Endodermal cell (in vitro differentiated cells): ENCODE data around the gene ZNF536. TPM values are rescaled to one million over a fixed set of nuclear protein-coding genes. Genes with fewer than 3 reads are reported as not detected.

ENCODE experiments used
- DNase-seq: peaks from one replicate; pipeline ENCODE4 v3.0.0-alpha.2; 2017
- H3K27ac ChIP-seq: 2 replicates; pipeline ENCODE4 v1.5.1; 2013; ENCODE audit warnings: mild to moderate bottlenecking, low read depth, low read length, moderate library complexity
- H3K27me3 ChIP-seq: 2 replicates; pipeline ENCODE4 v1.6.1; 2013; ENCODE audit warnings: mild to moderate bottlenecking, low read length, moderate library complexity; ENCODE audit not compliant: insufficient read depth, control insufficient read depth, poor library complexity, severe bottlenecking
- H3K36me3 ChIP-seq: 2 replicates; pipeline ENCODE4 v1.7.0; 2013; ENCODE audit warnings: mild to moderate bottlenecking, low read length, moderate library complexity; ENCODE audit not compliant: control insufficient read depth, insufficient read depth
- H3K4me1 ChIP-seq: one replicate; pipeline ENCODE4 v1.7.0; 2013; ENCODE audit warnings: low read length; ENCODE audit not compliant: control insufficient read depth, insufficient read depth
- H3K4me3 ChIP-seq: 2 replicates; pipeline ENCODE4 v1.5.1; 2013; ENCODE audit warnings: mild to moderate bottlenecking, low read length, moderate library complexity
- H3K9ac ChIP-seq: 2 replicates; pipeline ENCODE4 v1.6.1; 2013; ENCODE audit warnings: mild to moderate bottlenecking, low read length, moderate library complexity; ENCODE audit not compliant: poor library complexity, severe bottlenecking; ENCODE audit errors: extremely low read depth
- H3K9me3 ChIP-seq: 2 replicates; pipeline ENCODE4 v1.6.1; 2013; ENCODE audit warnings: mild to moderate bottlenecking, low read length, moderate library complexity; ENCODE audit not compliant: control insufficient read depth
- H3K27ac Mint-ChIP-seq: 2 replicates; pipeline ENCODE4 v1.8.0; 2020; ENCODE audit warnings: mixed read lengths
- H3K27me3 Mint-ChIP-seq: 2 replicates; pipeline ENCODE4 v1.8.0; 2021; ENCODE audit warnings: mild to moderate bottlenecking, mixed read lengths; ENCODE audit not compliant: insufficient read depth
- H3K36me3 Mint-ChIP-seq: 2 replicates; pipeline ENCODE4 v1.8.0; 2020; ENCODE audit warnings: low read depth, mixed read lengths
- H3K4me1 Mint-ChIP-seq: 2 replicates; pipeline ENCODE4 v1.8.0; 2020; ENCODE audit warnings: mixed read lengths
- H3K4me3 Mint-ChIP-seq: 2 replicates; pipeline ENCODE4 v1.8.0; 2020; ENCODE audit warnings: mild to moderate bottlenecking, moderate library complexity, mixed read lengths
- H3K9me3 Mint-ChIP-seq: 2 replicates; pipeline ENCODE4 v1.8.0; 2020; ENCODE audit warnings: mild to moderate bottlenecking, mixed read lengths
- WGBS, 2 experiments: methylation state at CpG; one replicate each; pipeline versions ENCODE4 v1.1.5 to v1.1.7; 2013; ENCODE audit warnings: missing lambda C conversion rate in 2 of 2, mixed read lengths in 1 of 2; ENCODE audit not compliant: insufficient coverage in 1 of 2, insufficient read length in 1 of 2; 5-methylcytosine and 5-hydroxymethylcytosine counted together
- total RNA-seq, 2 donors: library from RNA; stranded (reverse); fragmentation: NEBNext Ultra II Directional in 1 of 2; extraction: Animal tissue kit (Norgen Biotek cat#: 25700) in 1 of 2; gene quantifications; 2 replicates in 1 of 2; 3 replicates in 1 of 2; pipeline ENCODE4 v1.2.1, GENCODE V29; 2021
- TF ChIP-seq, protein P1 (sequence below): fragments of 200-600 bp; sonication (generic); conservative IDR thresholded peaks from 2 replicates; pipeline ENCODE4 v1.5.0; 2021; ENCODE audit warnings: antibody characterized with exemption, mild to moderate bottlenecking

Gene ZNF536
- total RNA-seq, 2 donors from 2014 or later: not detected

DNA sequence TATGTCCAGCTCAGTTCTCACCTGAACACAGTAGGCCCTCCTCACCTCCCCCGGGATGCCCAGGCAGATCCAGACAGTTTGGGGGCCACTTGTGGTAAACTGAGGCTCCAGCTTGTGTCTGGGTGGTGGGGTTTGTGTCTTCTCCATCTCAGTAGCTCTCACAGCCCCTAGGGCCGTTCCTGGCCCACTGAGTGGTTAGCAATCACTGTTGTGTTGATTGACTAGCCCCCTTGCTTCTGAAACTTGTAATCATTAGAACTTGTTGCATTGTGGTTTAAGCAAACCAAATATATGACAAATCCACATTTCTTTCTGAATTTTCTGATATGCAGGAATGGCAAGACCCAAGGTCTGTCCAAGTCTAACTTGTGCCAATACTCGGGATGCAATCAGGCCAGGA, 13.9 kb upstream of the ZNF536 start:
- H3K27ac Mint-ChIP-seq: no peak overlapping the region
- Histone ChIP-seq H3K36me3 (no peaks in the 10 kb centered on the region), H3K4me3 (no peak overlapping the region), H3K27ac (no peak overlapping the region), H3K4me1 (no peaks in the 10 kb centered on the region), H3K27me3 (peaks cover 61% of the 10 kb centered on the region), H3K9ac (no peak overlapping the region), H3K9me3 (no peaks in the 10 kb centered on the region)
- H3K4me3 Mint-ChIP-seq: no peak overlapping the region
- no peak for DNase-seq
- H3K36me3 Mint-ChIP-seq: no peaks in the 10 kb centered on the region
- TF ChIP-seq, protein P1, sequence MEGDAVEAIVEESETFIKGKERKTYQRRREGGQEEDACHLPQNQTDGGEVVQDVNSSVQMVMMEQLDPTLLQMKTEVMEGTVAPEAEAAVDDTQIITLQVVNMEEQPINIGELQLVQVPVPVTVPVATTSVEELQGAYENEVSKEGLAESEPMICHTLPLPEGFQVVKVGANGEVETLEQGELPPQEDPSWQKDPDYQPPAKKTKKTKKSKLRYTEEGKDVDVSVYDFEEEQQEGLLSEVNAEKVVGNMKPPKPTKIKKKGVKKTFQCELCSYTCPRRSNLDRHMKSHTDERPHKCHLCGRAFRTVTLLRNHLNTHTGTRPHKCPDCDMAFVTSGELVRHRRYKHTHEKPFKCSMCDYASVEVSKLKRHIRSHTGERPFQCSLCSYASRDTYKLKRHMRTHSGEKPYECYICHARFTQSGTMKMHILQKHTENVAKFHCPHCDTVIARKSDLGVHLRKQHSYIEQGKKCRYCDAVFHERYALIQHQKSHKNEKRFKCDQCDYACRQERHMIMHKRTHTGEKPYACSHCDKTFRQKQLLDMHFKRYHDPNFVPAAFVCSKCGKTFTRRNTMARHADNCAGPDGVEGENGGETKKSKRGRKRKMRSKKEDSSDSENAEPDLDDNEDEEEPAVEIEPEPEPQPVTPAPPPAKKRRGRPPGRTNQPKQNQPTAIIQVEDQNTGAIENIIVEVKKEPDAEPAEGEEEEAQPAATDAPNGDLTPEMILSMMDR: no peak
- WGBS, 2 experiments: 90 to 91% methylated on average over 1 to 3 of the region's 3 CpGs
- no peaks in the 10 kb centered on the region for H3K9me3 Mint-ChIP-seq
- peaks cover 5% of the 10 kb centered on the region for H3K4me1 Mint-ChIP-seq
- peaks cover 38% of the 10 kb centered on the region for H3K27me3 Mint-ChIP-seq

DNA sequence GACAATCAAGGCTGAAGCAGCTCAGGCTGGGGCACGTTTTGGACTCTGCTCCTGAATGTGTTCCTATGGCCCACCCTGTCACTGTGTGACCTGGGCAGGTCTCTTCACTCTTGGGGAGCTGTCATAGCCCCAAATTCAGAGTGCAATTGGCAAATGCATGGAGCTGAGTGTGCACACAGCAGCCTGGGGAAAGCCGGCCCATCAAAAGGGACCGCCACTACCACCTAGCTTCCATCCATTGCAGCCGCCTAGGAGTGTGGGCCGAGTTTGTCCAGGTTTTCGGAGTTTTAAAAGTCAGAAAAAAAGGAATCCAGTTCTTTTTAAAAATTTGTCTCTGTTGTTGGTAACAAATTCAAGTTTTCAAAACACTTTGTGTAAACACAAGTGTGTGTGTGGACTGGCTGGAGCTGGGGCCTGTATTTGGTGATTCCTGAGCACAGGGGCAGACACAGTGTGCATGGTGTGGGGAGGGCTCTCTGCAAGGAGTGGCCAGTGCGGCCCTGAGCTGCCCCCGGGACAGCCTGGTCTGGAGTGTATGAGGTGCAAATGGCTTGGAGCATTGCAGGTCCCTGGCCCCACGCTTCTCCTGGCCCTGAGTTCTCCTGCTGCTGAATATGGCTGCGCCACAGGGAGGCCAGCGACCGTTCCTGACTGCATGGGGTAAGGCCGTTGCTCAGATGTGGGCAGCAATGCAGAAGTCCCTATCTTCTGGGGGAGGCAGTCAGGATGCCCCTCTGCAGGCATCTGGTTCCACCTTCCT, 13.2 kb upstream of the ZNF536 start:
- H3K27ac ChIP-seq: no peak overlapping the region
- Mint-ChIP-seq H3K9me3 (no peaks in the 10 kb centered on the region), H3K4me1 (peaks cover 5% of the 10 kb centered on the region), H3K27me3 (peaks cover 44% of the 10 kb centered on the region), H3K27ac (no peak overlapping the region), H3K36me3 (no peaks in the 10 kb centered on the region), H3K4me3 (no peak overlapping the region)
- WGBS, 2 experiments: 92 to 97% methylated on average over 10 to 13 of the region's 13 CpGs
- no peaks in the 10 kb centered on the region for H3K9me3 ChIP-seq
- TF ChIP-seq, protein P1: peak; percentile 23
- H3K4me3 ChIP-seq: no peak overlapping the region
- DNase-seq: peak; percentile 40
- H3K27me3 ChIP-seq: peaks cover 68% of the 10 kb centered on the region
- H3K4me1 ChIP-seq: no peaks in the 10 kb centered on the region
- no peaks in the 10 kb centered on the region for H3K36me3 ChIP-seq
- no peak overlapping the region for H3K9ac ChIP-seq

DNA sequence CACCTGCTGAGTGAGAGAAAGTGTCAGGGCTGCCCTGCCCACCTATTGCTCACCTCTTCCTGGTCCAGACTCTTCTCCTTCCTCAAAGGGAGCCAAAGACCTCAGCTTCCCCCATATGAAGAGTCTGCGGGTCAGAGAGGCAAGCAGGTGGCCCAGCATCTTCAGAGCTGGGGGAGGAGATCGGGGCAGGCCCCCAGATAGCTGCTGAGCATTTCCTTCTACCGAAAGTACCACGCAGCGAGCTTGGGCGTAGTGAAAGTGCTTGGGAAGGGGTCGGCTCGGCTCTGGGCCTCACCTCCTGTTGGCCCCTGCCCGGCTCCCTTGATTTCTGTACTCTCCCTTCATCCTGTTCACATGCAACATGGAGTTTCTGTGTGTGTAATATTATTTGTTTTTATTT, 12.2 kb upstream of the ZNF536 start:
- H3K27ac Mint-ChIP-seq: no peak overlapping the region

More for the DNA sequence above, 12.2 kb upstream of the ZNF536 start:
- Histone ChIP-seq H3K9me3 (no peaks in the 10 kb centered on the region), H3K27me3 (peaks cover 78% of the 10 kb centered on the region), H3K4me3 (no peak overlapping the region), H3K9ac (no peak overlapping the region), H3K27ac (no peak overlapping the region), H3K4me1 (no peaks in the 10 kb centered on the region), H3K36me3 (no peaks in the 10 kb centered on the region)
- DNase-seq: no peak
- Mint-ChIP-seq H3K4me3 (no peak overlapping the region), H3K9me3 (no peaks in the 10 kb centered on the region), H3K36me3 (no peaks in the 10 kb centered on the region), H3K4me1 (peaks cover 5% of the 10 kb centered on the region), H3K27me3 (peaks cover 49% of the 10 kb centered on the region)
- 93 to 96% methylated on average over 4 to 8 of the region's 9 CpGs for WGBS, 2 experiments
- TF ChIP-seq, protein P1: no peak
